CD4-positive, alpha-beta T cell (primary cell): ENCODE results near the gene RNF222. TPM values are rescaled to one million over a fixed set of nuclear protein-coding genes. Genes with fewer than 3 reads are reported as not detected.

ENCODE experiments used
- ATAC-seq: fragments of 200-7000 bp; cut with Tn5 transposase; one replicate; pipeline ENCODE4 v1.10.0; 2022; ENCODE audit warnings: mild to moderate bottlenecking; ENCODE audit not compliant: poor library complexity
- CTCF ChIA-PET: fragments of 350-600 bp; sonication (Branson Sonifier 250); formaldehyde crosslinking; loops from one replicate; lab custom pipeline; 2021; ENCODE audit warnings: antibody characterized with exemption, inconsistent platforms; lab: Charles Lee
- POLR2A ChIA-PET: fragments of 350-600 bp; sonication (Branson Sonifier 250); formaldehyde crosslinking; loops from one replicate; lab custom pipeline; 2021; ENCODE audit warnings: antibody characterized with exemption, inconsistent platforms; lab: Charles Lee
- DNase-seq, 14 experiments: peaks; one replicate each; pipeline ENCODE4 v3.0.0-alpha.2; 2013 to 2020; ENCODE audit warnings: mixed read lengths in 2 of 14
- H3K27ac ChIP-seq, 2 donors: one replicate each; pipeline versions ENCODE4 v1.5.1 to v1.7.0; 2013; ENCODE audit warnings: low read length in 2 of 2, low read depth in 1 of 2, mild to moderate bottlenecking in 1 of 2
- H3K27me3 ChIP-seq, 2 experiments: 1 replicate in 1 of 2; 2 replicates in 1 of 2; pipeline versions ENCODE4 v1.6.1 to v1.7.0; 2013; ENCODE audit warnings: low read length in 2 of 2, control low read depth in 1 of 2, mild to moderate bottlenecking in 1 of 2, moderate library complexity in 1 of 2; ENCODE audit not compliant: insufficient read depth in 2 of 2, control insufficient read depth in 1 of 2
- H3K36me3 ChIP-seq: one replicate; pipeline ENCODE4 v1.6.1; 2013; ENCODE audit warnings: low read length, control low read depth; ENCODE audit not compliant: insufficient read depth
- H3K4me1 ChIP-seq: one replicate; pipeline ENCODE4 v1.6.1; 2013; ENCODE audit warnings: low read length, control low read depth; ENCODE audit not compliant: insufficient read depth
- H3K4me3 ChIP-seq: one replicate; pipeline ENCODE4 v1.5.1; 2013; ENCODE audit warnings: mild to moderate bottlenecking, low read length, moderate library complexity
- H3K9me3 ChIP-seq, 2 experiments: 1 replicate in 1 of 2; 2 replicates in 1 of 2; pipeline versions ENCODE4 v1.6.1 to v1.7.0; 2013; ENCODE audit warnings: low read length in 2 of 2, mild to moderate bottlenecking in 2 of 2, control low read depth in 1 of 2, moderate library complexity in 1 of 2; ENCODE audit not compliant: control insufficient read depth in 1 of 2, insufficient read depth in 1 of 2
- H3K27ac Mint-ChIP-seq: one replicate; pipeline ENCODE4 v1.8.0; 2020; ENCODE audit warnings: mixed read lengths
- H3K27me3 Mint-ChIP-seq: one replicate; pipeline ENCODE4 v1.8.0; 2021; ENCODE audit warnings: mixed read lengths
- H3K36me3 Mint-ChIP-seq: one replicate; pipeline ENCODE4 v1.8.0; 2021; ENCODE audit warnings: low read depth, mixed read lengths
- H3K4me1 Mint-ChIP-seq: one replicate; pipeline ENCODE4 v1.8.0; 2021; ENCODE audit warnings: low read depth, mixed read lengths
- H3K4me3 Mint-ChIP-seq: one replicate; pipeline ENCODE4 v1.8.0; 2020; ENCODE audit warnings: mild to moderate bottlenecking, mixed read lengths
- H3K9me3 Mint-ChIP-seq: one replicate; pipeline ENCODE4 v1.8.0; 2020; ENCODE audit warnings: mixed read lengths
- CTCF ChIP-seq: fragments of 200-600 bp; IDR thresholded peaks from one replicate; pipeline ENCODE4 v1.8.0; 2022; ENCODE audit warnings: antibody characterized with exemption, mild to moderate bottlenecking
- intact Hi-C, 2 experiments: fragments of 100-400 bp; cut with DNase I in 1 of 2; cut with micrococcal nuclease in 1 of 2; formaldehyde crosslinking; loops; one replicate each; pipeline versions ENCODE4 v1.15.1 to v1.9.0; 2023 to 2025; cut with DNase I, micrococcal nuclease
- total RNA-seq, 174 experiments: library from RNA in 2 of 174; stranded (reverse) in 2 of 174; gene quantifications; one replicate each; pipeline ENCODE4 v1.2.3 and lab custom pipeline; 2021 to 2026

The RNF222 gene
- total RNA-seq, 2 experiments from 2014 or later: 1.2 TPM

GRCh38 chr17:8417806-8418205, 20.2 kb upstream of the RNF222 start:
- Mint-ChIP-seq H3K27ac (no peak overlapping the region), H3K9me3 (no peaks in the 10 kb centered on the region), H3K36me3 (no peaks in the 10 kb centered on the region), H3K4me1 (peaks cover 10% of the 10 kb centered on the region), H3K27me3 (peaks cover 38% of the 10 kb centered on the region), H3K4me3 (no peak overlapping the region)
- H3K27ac ChIP-seq: no peak overlapping the region
- no peaks in the 10 kb centered on the region for H3K9me3 ChIP-seq
- no peak overlapping the region for H3K4me3 ChIP-seq
- H3K27me3 ChIP-seq: peaks cover 9 to 10% of the 10 kb centered on the region in 2 experiments
- ATAC-seq (no peak), DNase-seq (peak in 1 of 14 experiments; percentile 29)
- intact Hi-C loops: loop anchor here in 1 of 2 experiments (10.0 kb wide), 1 partner anchor 477 kb away; no protein-coding TSS in a partner anchor
- no peaks in the 10 kb centered on the region for H3K36me3 ChIP-seq
- ChIA-PET POLR2A (no interaction called here), CTCF (no interaction called here)
- peaks cover 8% of the 10 kb centered on the region for H3K4me1 ChIP-seq
- TF ChIP-seq CTCF: no peak

DNA sequence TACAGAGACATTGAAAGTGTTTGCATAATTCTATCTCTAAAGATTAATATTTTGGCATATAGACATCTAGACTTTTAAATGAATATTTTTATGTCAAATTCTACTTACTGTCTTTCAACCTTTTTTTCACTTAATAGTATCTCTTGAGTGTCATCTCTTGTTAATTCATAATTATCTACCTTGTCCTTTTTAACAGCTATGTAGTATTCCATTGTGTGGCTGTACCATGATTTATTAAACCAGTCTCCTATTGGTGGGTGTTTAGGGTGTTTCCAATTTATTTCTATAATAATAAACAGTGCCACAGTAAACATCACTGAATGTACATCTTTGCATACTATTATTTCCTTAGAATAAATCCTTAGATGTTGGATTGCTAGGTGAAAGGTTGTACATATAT, 16.3 kb upstream of the RNF222 start:
- no peaks in the 10 kb centered on the region for H3K36me3 Mint-ChIP-seq
- no peak for DNase-seq
- H3K27me3 Mint-ChIP-seq: peaks cover 15% of the 10 kb centered on the region
- Histone ChIP-seq H3K27me3 (peaks cover 0 to 7% of the 10 kb centered on the region in 2 experiments), H3K4me3 (no peak overlapping the region), H3K36me3 (no peaks in the 10 kb centered on the region), H3K27ac (no peak overlapping the region), H3K4me1 (peaks cover 16% of the 10 kb centered on the region), H3K9me3 (no peaks in the 10 kb centered on the region)
- no peak overlapping the region for H3K27ac Mint-ChIP-seq
- POLR2A ChIA-PET: no interaction called here
- no peak for TF ChIP-seq CTCF
- intact Hi-C loops: loop anchor here in 1 of 2 experiments (10.0 kb wide), 1 partner anchor 481 kb away; no protein-coding TSS in a partner anchor
- H3K4me3 Mint-ChIP-seq: no peak overlapping the region
- no peak for ATAC-seq
- peaks cover 10% of the 10 kb centered on the region for H3K4me1 Mint-ChIP-seq
- CTCF ChIA-PET: no interaction called here
- no peaks in the 10 kb centered on the region for H3K9me3 Mint-ChIP-seq

DNA sequence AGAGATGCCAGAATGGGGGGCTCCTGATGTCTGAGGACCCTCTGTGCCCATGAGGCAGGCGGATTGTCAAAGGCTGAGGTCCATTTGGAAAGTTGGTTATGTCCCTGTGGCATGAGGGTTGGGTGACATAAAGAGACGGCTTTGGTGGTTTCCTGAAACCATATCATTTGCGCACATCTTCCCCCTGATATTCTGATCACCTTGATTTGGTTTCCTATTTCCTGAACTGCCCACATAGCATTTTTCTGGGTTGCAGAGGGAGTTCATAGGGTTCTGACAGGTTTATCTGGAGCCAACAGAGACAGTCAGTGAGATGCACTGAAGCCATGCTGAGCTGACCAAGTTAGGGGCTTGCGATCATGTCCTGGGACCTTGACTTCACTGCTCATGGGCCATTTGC, 15.7 kb upstream of the RNF222 start:
- H3K36me3 ChIP-seq: no peaks in the 10 kb centered on the region
- H3K4me3 Mint-ChIP-seq: no peak overlapping the region
- H3K27ac Mint-ChIP-seq: no peak overlapping the region
- H3K9me3 Mint-ChIP-seq: no peaks in the 10 kb centered on the region
- ATAC-seq: peak; percentile 47
- ChIA-PET CTCF (no interaction called here), POLR2A (interaction anchor here (0.5 kb wide), 1 partner anchor 494 kb away, joined by 4 read pairs; no protein-coding TSS in a partner anchor)
- peaks cover 10% of the 10 kb centered on the region for H3K4me1 Mint-ChIP-seq
- peaks cover 15% of the 10 kb centered on the region for H3K27me3 Mint-ChIP-seq
- peak in 3 of 14 experiments; percentile 27 to 43 (median 38) for DNase-seq
- intact Hi-C loops: loop anchor here in 1 of 2 experiments (10.0 kb wide), 1 partner anchor 481 kb away; no protein-coding TSS in a partner anchor
- H3K27me3 ChIP-seq: peaks cover 0 to 11% of the 10 kb centered on the region in 2 experiments
- H3K27ac ChIP-seq: no peak overlapping the region
- TF ChIP-seq CTCF: no peak
- H3K36me3 Mint-ChIP-seq: no peaks in the 10 kb centered on the region
- no peak overlapping the region for H3K4me3 ChIP-seq
- peaks cover 16% of the 10 kb centered on the region for H3K4me1 ChIP-seq
- no peaks in the 10 kb centered on the region for H3K9me3 ChIP-seq
